Activated CD4-positive, alpha-beta T cell treated with anti-CD3 and anti-CD28 coated beads, Interleukin-2, Interleukin-6, amounts not matched to agents 100 ng/mL and 50 ng/mL, durations not matched to agents 16 hours and 8 hours (primary cell): ENCODE measurements around the gene NAA30.
"Not testable (repeated sequence)": the region's sequence is repeated elsewhere in the genome, so short reads cannot be mapped to it uniquely, and the experiment has no call there.

Source experiments
- DNase-seq: peaks from one replicate; pipeline ENCODE4 v3.0.0-alpha.2; 2020

Gene NAA30

GRCh38 chr14:57390037-57390805 lies at the start of gene NAA30:
Gene NAA30, plus strand, starts transcription at chr14:57390586. Its CDS starts 372 bp downstream, at chr14:57390958.
- DNase-seq = peak; percentile 97

- DNase-seq = not testable (repeated sequence)
Observed at GRCh38 chr14:57343545-57344297, 46.7 kb upstream of the NAA30 start.

- no peak for DNase-seq
Observed at GRCh38 chr14:57345106-57345505, 45.3 kb upstream of the NAA30 start.

DNA sequence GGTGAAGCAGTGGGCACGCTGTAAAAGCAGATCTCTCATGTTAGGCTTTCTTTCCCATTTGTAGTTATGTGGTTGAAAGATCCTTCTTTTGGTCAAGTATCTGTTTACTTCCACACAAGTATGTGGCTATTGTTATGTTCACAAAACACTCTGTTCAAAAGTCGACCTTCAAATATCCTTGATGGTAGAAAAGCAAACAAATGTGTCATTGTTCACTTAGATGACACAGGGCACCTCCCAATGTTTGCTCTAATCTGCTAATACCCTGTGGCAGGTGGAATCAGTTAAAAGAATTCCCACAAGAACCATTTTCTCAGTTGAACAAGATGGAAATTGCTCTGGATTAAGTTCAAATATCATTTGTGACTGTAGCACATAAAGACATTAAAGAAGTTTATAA lies 43.6 kb upstream of the NAA30 start:
- DNase-seq = no peak

GRCh38 chr14:57352396-57353170 lies 37.8 kb upstream of the NAA30 start:
- DNase-seq = no peak

DNA sequence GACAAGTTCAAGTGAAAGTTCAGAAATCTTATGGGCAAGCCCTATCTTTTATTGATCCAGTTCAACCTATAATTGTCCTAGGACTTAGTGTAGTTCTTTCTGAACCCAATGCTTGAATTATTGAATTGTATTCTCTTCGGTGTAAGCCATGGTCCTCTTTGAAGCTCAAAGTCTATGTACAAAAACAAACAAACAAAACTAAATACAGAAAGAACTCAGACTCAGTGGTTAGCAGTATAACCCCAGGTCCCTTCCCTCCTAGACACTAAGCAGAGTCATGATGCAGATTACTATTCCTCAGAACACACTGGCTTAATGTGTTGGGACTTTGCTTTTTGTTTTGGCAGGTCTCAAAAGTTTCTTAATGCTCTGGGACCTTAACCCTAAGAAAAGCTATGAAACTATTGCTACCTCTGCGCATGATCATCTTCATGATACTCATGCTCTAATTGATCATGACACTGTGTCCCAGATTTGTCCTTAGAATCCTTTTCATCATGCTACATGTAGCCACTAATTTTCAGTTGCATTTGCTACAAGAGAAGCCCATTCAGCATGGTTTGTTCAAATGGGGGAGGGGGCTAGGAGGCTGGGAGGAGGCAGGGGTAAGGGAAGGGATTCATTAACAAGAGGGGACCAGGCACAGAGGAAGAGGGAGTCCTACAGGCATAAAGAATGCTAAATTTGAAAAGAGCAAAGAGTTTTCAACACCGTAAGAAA lies 35.1 kb upstream of the NAA30 start:
- no peak for DNase-seq

DNA sequence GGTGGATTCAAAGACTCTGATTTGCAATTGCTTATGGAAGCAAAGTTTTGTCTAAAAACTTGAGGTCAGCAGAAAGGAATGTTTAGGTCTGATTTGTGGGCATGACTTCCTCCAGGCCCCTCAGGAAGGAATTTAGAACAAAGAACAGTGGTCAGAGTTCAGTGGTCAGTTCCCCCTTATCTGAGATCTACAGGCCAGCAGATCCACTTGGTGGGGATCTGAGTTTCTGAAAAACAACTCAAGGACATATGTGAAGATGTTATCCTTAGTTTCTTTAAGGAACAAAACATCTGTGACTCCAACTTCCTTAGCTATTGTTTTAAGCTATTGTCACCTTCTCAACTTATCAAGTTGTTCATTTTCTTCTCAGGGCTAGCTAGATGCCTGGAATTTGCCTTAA lies 28.0 kb upstream of the NAA30 start:
- DNase-seq = no peak

- no peak for DNase-seq
Observed at GRCh38 chr14:57364659-57365450, 25.5 kb upstream of the NAA30 start.

GRCh38 chr14:57370187-57370586 lies 20.2 kb upstream of the NAA30 start:
- DNase-seq = not testable (repeated sequence)

DNA sequence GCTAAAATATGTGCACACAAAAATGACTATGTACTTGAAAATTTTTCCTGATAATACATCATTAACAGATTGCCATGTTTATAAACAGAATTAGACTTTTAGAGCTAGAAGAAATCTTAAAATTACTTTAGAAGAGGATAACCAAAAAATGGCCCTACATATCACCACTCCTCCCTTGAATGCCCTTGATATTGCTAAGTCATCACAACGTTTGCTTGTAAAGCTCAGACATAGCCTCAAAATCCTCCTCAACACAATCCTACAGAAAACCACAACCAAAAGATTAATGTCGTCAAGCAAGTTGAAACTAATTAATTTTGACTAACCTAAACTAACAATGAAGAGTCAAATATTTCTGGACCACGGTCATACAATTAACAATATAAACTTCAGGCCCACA lies 19.4 kb upstream of the NAA30 start:
- no peak for DNase-seq

GRCh38 chr14:57375156-57375555 lies 15.2 kb upstream of the NAA30 start:
- no peak for DNase-seq

GRCh38 chr14:57378661-57379060 lies 11.7 kb upstream of the NAA30 start:
- no peak for DNase-seq

GRCh38 chr14:57380935-57381334 lies 9.5 kb upstream of the NAA30 start:
- DNase-seq = no peak

GRCh38 chr14:57382283-57382682 lies 8.1 kb upstream of the NAA30 start:
- no peak for DNase-seq

DNA sequence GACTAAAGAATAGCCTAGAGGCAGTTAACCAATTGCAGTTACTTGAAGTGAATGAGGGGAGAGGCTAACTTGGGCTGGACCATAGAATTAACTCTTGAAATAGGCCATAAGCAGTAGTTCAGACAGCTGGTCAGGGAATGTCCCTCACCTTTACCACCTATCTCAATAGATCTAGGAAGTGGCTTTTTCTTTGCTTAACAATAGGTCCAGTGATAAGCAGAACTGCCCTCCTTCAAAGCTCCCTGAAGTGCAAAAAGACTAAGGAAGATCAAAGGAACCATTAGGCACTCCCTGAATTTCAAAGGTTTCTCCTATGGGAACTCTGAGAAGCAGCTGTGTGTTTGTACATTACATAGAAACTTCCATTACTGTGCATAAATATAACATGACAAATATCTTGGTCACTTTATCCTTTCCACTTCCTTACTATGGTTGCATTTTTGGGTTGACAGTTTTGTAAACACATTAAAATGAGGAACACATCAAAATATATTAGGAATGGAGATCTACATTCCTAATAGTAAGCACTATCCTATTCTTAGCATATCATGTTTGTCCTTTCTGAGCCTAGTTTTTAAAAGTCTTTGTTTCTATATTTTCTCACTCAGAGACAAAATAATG lies 7.2 kb upstream of the NAA30 start:
- no peak for DNase-seq

DNA sequence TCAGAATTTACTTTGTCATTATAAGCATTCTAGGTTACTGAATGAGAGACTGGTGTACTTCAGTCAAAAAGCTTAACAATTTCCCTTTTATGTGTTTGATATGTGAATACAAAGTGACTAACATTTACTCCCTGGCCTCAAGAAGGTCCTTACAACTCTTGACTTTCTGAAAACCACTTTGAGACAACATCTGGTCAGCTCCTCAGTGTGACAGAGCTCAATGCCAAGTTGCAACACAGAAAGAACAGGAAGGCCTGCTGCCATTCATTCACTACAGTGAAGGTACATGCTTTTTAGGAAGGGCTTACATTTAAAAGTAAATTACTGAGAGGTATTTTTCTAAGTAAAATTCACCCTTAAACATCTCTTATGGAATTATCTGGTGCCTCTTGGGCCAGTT lies 2.3 kb upstream of the NAA30 start:
- DNase-seq = no peak

DNA sequence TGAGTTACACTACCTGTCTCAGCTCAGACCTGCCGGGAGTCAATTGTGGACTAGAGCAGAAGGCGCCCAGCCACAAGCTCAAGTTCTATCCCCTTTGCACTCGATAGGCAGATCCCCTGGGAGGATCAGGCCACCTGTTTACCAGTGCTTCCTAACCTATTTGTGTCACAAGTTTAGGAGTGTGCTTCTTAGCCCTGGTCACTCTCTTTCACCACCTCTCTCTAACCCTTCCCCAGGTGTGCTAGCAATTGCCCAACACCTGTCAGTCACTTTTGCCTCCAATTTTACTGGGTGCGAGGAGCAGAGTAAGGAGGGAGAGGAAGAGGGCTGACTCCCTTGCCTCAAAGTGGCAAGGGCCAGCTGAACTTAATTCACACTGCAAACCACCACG lies 745 bp upstream of the NAA30 start:
- no peak for DNase-seq

- DNase-seq = peak; percentile 44
Observed at GRCh38 chr14:57390806-57391516, 575 bp downstream of the NAA30 start.

GRCh38 chr14:57391517-57392195 lies 1.3 kb downstream of the NAA30 start:
- no peak for DNase-seq

DNA sequence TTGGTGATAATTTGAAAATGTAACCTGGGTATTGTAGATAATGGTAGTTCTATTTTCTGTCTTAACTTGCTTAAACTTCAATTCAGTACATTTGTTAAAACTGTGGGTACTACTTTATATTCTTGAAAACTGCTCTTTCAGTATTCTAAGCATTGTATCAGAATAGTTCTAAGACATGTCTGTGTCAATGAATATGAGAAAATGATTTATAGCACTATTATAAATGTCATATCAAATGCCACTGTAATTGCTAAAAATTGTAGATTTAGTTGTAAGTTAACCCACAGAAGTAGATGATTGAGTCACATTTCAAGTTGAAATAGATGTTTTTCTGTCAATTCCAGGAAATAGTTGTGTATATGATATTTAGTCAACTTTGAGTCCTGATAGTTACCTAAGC lies 2.4 kb downstream of the NAA30 start:
- DNase-seq = peak; percentile 16
